ENCODE results near the gene EFHC1.

EFHC1 gene

GRCh38 chr6:52522151-52522626, 102.0 kb downstream of the EFHC1 start:
- DNase-seq, result no peak

GRCh38 chr6:52522655-52523054, 102.5 kb downstream of the EFHC1 start:
- DNase-seq, result no peak

GRCh38 chr6:52523378-52524142, 103.4 kb downstream of the EFHC1 start:
- no peak for DNase-seq

- DNase-seq, result no peak
Measured at GRCh38 chr6:52524918-52525317, 104.8 kb downstream of the EFHC1 start.

- DNase-seq, result no peak
Measured at GRCh38 chr6:52526634-52527033, 106.5 kb downstream of the EFHC1 start.

GRCh38 chr6:52527436-52527835, 107.3 kb downstream of the EFHC1 start:
- no peak for DNase-seq

- DNase-seq, result no peak
Measured at GRCh38 chr6:52529311-52529710, 109.2 kb downstream of the EFHC1 start.

GRCh38 chr6:52530351-52530750, 110.2 kb downstream of the EFHC1 start:
- DNase-seq, result no peak

GRCh38 chr6:52531396-52531795, 111.3 kb downstream of the EFHC1 start:
- DNase-seq, result no peak

GRCh38 chr6:52531834-52532233, 111.7 kb downstream of the EFHC1 start:
- no peak for DNase-seq

GRCh38 chr6:52532457-52532856, 112.3 kb downstream of the EFHC1 start:
- DNase-seq, result no peak

- no peak for DNase-seq
Measured at GRCh38 chr6:52533491-52533890, 113.3 kb downstream of the EFHC1 start.

GRCh38 chr6:52534363-52534762, 114.2 kb downstream of the EFHC1 start:
- DNase-seq, result no peak

- DNase-seq, result no peak
Measured at GRCh38 chr6:52534966-52535390, 114.8 kb downstream of the EFHC1 start.

- DNase-seq, result no peak
Measured at GRCh38 chr6:52535711-52536423, 115.7 kb downstream of the EFHC1 start.

GRCh38 chr6:52536424-52536916, 116.3 kb downstream of the EFHC1 start:
- no peak for DNase-seq

GRCh38 chr6:52537001-52537753, 117.0 kb downstream of the EFHC1 start:
- DNase-seq, result no peak

- no peak for DNase-seq
Measured at GRCh38 chr6:52538252-52538900, 118.2 kb downstream of the EFHC1 start.

- DNase-seq, result no peak
Measured at GRCh38 chr6:52538901-52539354, 118.8 kb downstream of the EFHC1 start.

- no peak for DNase-seq
Measured at GRCh38 chr6:52539607-52540006, 119.5 kb downstream of the EFHC1 start.

GRCh38 chr6:52540286-52540902, 120.3 kb downstream of the EFHC1 start:
- DNase-seq, result no peak

- no peak for DNase-seq
Measured at GRCh38 chr6:52541135-52541534, 121.0 kb downstream of the EFHC1 start.
